Heart left ventricle (tissue), 13 donors: ENCODE results near the gene ABL2.
"Not testable (repeated sequence)": the region's sequence is repeated elsewhere in the genome, so short reads cannot be mapped to it uniquely, and the experiment has no call there.

Experiments used
- POLR2A ChIP-seq, 2 donors: fragments of 450-650 bp; IDR thresholded peaks; one replicate each; pipeline ENCODE4 v1.6.1; 2017; ENCODE audit warnings: antibody characterized with exemption in 2 of 2, mild to moderate bottlenecking in 2 of 2, moderate library complexity in 2 of 2
- TF ChIP-seq, protein P1 (sequence below), 12 donors: fragments of 200-600 bp; sonication (generic) in 4 of 12; IDR thresholded peaks; one replicate each; pipeline versions ENCODE4 v1.5.0 to v1.8.0; 2018 to 2022; ENCODE audit warnings: antibody characterized with exemption in 12 of 12, mild to moderate bottlenecking in 5 of 12
- donor health status: ischemic (EF 13 %, LVEDD 7.1; RV severe dilation, severe dysfunction).
- donor health status: DM: no; HTN: yes; CAD: no.
- donor health status: DM: no; HTN: no; CAD: no.
- donor health status: ischemic (EF 25% LVEDD 6.9; RV normal size, moderate dysfunction).
- donor health status: ischemic (EF 25% LVEDD 5.7; RV mildly dilated, moderate dysfunction).
- donor health status: ischemic (EF 35%, LVEDD 5.7; RV mildly dilated, moderate dysfunction).
- donor health status: nonischemic (EF 11% LVEDD 7.7; RV severe dilation, severe dysfunction).
- donor health status: DM: yes; HTN: yes; CAD: no.
- donor health status: PGD.
- donor health status: ischemic (EF 29% LVEDD 5.4; RV normal size, mild dysfunction).
- donor health status: nonischemic (EF 23%, LVEDD 6.1; RV moderate dilation, normal function).

DNA sequence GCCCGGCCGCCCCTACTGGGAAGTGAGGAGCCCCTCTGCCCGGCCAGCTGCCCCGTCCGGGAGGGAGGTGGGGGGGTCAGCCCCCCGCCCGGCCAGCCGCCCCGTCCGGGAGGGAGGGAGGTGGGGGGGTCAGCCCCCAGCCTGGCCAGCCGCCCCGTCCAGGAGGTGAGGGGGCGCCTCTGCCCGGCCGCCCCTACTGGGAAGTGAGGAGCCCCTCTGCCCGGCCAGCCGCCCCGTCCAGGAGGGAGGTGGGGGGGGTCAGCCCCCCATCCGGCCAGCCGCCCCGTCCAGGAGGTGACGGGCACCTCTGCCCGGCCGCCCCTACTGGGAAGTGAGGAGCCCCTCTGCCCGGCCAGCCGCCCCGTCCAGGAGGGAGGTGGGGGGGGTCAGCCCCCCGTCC lies 93.8 kb downstream of the ABL2 start:
- TF ChIP-seq, protein P1, sequence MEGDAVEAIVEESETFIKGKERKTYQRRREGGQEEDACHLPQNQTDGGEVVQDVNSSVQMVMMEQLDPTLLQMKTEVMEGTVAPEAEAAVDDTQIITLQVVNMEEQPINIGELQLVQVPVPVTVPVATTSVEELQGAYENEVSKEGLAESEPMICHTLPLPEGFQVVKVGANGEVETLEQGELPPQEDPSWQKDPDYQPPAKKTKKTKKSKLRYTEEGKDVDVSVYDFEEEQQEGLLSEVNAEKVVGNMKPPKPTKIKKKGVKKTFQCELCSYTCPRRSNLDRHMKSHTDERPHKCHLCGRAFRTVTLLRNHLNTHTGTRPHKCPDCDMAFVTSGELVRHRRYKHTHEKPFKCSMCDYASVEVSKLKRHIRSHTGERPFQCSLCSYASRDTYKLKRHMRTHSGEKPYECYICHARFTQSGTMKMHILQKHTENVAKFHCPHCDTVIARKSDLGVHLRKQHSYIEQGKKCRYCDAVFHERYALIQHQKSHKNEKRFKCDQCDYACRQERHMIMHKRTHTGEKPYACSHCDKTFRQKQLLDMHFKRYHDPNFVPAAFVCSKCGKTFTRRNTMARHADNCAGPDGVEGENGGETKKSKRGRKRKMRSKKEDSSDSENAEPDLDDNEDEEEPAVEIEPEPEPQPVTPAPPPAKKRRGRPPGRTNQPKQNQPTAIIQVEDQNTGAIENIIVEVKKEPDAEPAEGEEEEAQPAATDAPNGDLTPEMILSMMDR (IDR thresholded peaks at IDR 0.05) = not testable (repeated sequence)
- TF ChIP-seq POLR2A (IDR thresholded peaks at IDR 0.05) = not testable (repeated sequence)
